ENCODE results near the gene PARD3B.
"Not testable (repeated sequence)": the region's sequence is repeated elsewhere in the genome, so short reads cannot be mapped to it uniquely, and the experiment has no call there.

The PARD3B gene

GRCh38 chr2:205484764-205485163, 939.5 kb downstream of the PARD3B start:
- FAIRE-seq, result no peak

GRCh38 chr2:205493528-205493927, 948.3 kb downstream of the PARD3B start:
- FAIRE-seq, result not testable (repeated sequence)

GRCh38 chr2:205494537-205495235, 949.4 kb downstream of the PARD3B start:
- no peak for FAIRE-seq

GRCh38 chr2:205495819-205496218, 950.5 kb downstream of the PARD3B start:
- FAIRE-seq, result no peak

GRCh38 chr2:205496370-205496769, 951.1 kb downstream of the PARD3B start:
- FAIRE-seq, result no peak

GRCh38 chr2:205496772-205497171, 951.5 kb downstream of the PARD3B start:
- no peak for FAIRE-seq

GRCh38 chr2:205499006-205499405, 953.7 kb downstream of the PARD3B start:
- no peak for FAIRE-seq

- FAIRE-seq, result no peak
These were observed 954.8 kb downstream of the PARD3B start for GRCh38 chr2:205500065-205500464.

GRCh38 chr2:205500951-205501350, 955.7 kb downstream of the PARD3B start:
- FAIRE-seq, result no peak

- no peak for FAIRE-seq
These were observed 956.6 kb downstream of the PARD3B start for GRCh38 chr2:205501826-205502225.

- FAIRE-seq, result no peak
These were observed 960.1 kb downstream of the PARD3B start for GRCh38 chr2:205505371-205505770.

- no peak for FAIRE-seq
These were observed 964.4 kb downstream of the PARD3B start for GRCh38 chr2:205509655-205510054.

GRCh38 chr2:205510345-205510744, 965.1 kb downstream of the PARD3B start:
- FAIRE-seq, result no peak

GRCh38 chr2:205511221-205511620, 965.9 kb downstream of the PARD3B start:
- FAIRE-seq, result no peak

- no peak for FAIRE-seq
These were observed 966.4 kb downstream of the PARD3B start for GRCh38 chr2:205511641-205512040.

GRCh38 chr2:205520311-205520710, 975.0 kb downstream of the PARD3B start:
- no peak for FAIRE-seq

- FAIRE-seq, result no peak
These were observed 979.4 kb downstream of the PARD3B start for GRCh38 chr2:205524656-205525055.

GRCh38 chr2:205527801-205528200, 982.5 kb downstream of the PARD3B start:
- no peak for FAIRE-seq

- FAIRE-seq, result no peak
These were observed 985.8 kb downstream of the PARD3B start for GRCh38 chr2:205531072-205531471.

GRCh38 chr2:205531489-205532148, 986.3 kb downstream of the PARD3B start:
- no peak for FAIRE-seq

- FAIRE-seq, result no peak
These were observed 989.7 kb downstream of the PARD3B start for GRCh38 chr2:205535001-205535400.

GRCh38 chr2:205539603-205540002, 994.3 kb downstream of the PARD3B start:
- no peak for FAIRE-seq

GRCh38 chr2:205540036-205540435, 994.8 kb downstream of the PARD3B start:
- FAIRE-seq, result no peak

GRCh38 chr2:205543262-205543843, 998.1 kb downstream of the PARD3B start:
- FAIRE-seq, result no peak

All from G401.6 (cell line).